Mucosa of gallbladder (tissue), 1 donor: Measurements from ENCODE around the gene VPS13A. TPM values are rescaled to one million over a fixed set of nuclear protein-coding genes. Genes with fewer than 3 reads are reported as not detected.
"Not testable (repeated sequence)": the region's sequence is repeated elsewhere in the genome, so short reads cannot be mapped to it uniquely, and the experiment has no call there.

ENCODE experiments used
- DNase-seq: peaks from one replicate; pipeline ENCODE4 v3.0.0-alpha.2; 2020; ENCODE audit warnings: low spot score
- total RNA-seq: library from RNA; stranded (reverse); gene quantifications from one replicate; pipeline ENCODE4 v1.2.1, GENCODE V29; 2021
- donor health status: DM: no; HTN: no; CAD: no.

The VPS13A gene
- total RNA-seq, 1 donor from 2014 or later, result 83.3 TPM

DNA sequence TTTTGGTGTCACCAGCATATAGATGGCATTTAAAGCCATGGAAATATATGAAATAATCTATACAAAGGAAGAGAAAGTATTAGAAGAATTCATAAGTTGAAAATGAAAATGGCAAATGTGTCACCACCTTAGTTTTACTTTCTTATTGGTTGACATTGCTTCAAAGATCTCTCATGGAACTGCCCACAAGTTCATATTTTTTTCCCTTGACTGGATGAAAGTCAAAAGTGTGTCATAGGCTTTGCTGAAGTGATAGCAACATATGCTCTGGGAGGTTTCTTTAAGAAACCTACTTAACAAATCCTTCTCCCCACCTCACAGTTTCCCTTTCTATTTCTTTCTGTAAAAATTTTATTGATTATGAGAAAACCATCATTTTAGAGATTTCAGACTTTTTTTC is 127.2 kb downstream of the VPS13A start:
- DNase-seq, result no peak

DNA sequence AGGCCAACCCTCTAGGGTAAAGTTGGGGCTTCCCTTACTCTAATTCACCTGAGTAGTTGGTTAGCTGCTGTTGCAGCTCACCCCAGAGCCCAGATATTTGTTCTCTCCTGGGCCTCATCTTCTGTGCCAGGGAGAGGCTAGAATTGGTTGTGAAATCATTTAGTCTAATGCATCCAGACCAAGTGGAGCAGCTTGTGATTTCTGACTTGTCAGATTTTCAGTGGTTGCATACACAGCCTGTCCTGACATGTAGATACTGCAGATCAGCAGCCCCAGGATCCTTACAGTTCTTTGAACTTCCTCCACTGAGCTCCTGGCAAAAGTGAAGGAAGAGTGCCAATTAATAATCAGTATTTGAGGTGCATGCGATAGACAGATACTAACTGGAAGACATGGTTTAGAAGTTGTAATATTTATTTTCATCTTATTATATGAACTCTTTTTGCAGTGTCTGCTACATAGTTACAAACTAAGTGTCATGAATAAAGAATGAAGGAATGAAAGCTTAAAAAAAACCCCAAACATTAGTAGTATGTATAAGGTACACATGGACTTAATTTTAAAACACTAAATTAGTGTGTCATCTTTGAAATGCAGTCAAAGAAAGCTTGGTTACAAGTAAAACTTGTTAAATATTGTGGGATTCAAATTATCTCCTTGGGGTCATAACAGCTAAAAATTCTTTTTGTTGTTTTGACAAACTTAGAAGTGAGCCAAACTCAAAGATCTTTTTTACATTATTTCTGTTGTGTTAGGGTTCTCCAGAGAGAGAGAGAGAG is 128.5 kb downstream of the VPS13A start:
- no peak for DNase-seq

DNA sequence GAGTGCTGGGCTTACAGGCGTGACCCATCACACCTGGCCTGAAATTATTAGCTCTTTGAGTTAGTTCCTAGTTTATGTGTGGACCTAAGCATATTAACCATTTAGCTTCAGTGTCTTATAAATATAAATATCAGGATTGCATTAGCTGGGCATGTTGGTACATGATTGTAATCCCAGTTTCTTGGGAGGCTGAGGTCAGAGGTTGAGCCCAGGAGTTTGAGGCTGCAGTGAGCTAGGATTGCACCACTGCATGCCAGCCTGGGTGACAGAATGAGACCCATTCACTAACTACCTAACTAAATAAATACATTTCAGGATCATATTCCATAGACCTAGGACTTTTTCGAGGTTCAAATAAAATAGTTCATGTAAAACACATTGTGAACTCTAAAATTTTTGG is 129.8 kb downstream of the VPS13A start:
- no peak for DNase-seq

DNA sequence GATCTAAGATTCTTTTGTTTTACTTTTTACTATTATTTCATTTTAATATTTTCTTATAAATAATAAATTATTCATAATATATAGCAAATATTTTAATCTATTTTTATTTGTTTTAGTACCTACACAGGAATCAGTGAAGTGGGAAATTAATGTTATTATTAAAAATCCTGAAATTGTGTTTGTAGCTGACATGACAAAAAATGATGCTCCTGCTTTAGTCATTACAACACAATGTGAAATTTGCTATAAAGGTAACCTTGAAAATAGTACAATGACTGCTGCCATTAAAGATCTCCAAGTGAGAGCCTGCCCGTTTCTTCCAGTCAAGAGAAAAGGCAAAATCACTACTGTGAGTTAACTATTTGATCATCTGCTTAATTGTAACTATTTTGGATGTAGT is 138.7 kb downstream of the VPS13A start:
- DNase-seq, result no peak

DNA sequence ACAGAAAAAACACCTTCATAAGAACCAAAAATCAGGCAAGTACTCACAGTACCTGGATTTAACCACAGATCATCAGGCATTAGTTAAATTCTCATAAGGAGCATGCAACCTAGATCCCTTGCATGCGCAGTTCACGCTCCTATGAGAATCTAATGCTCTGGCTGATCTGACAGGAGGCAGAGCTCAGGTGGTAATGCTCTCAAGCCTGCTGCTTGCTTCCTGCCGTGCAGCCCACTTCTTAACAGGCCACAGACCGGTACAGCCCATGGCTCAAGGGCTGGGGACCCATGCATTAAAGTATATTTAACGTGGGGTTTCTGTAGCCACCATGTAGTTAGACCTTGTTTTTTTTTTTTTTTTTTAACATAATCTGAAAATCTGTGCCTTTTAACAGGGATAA is 147.7 kb downstream of the VPS13A start:
- no peak for DNase-seq

DNA sequence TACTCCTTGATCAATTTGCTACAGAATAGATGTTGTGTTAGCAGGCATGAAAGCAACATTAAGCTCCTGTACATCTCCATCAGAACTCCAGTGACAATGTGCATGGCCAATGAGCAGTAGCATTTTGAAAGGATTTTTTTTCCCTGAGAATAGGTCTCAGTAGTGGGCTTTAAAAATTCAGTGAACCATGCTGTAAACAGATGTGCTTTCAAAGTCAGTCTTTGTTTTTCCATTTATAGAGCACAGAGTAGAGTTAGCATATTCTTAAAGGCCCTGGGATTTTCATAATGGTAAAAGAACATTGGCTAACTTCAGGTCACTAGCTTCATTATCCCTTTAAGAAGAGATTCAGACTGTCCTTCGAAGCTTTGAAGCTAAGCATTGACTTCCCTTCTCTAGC is 150.8 kb downstream of the VPS13A start:
- DNase-seq, result no peak

DNA sequence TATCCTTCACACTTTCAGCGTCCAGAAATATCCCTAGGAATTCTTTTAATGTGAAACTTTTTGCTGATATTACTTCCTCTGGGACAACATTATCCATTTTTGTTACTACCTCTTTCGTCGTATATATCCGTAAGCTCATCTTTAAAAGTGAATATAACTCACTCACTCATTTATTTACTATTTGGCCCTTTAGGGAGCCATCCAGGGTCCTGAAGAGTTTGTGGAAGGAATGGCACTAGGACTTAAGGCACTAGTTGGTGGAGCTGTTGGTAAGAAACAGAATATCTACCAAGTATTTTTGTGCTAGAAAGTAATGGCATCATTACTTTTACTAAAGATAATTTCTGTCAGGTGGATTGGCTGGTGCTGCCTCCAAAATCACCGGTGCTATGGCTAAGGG is 192.7 kb downstream of the VPS13A start:
- DNase-seq, result no peak

DNA sequence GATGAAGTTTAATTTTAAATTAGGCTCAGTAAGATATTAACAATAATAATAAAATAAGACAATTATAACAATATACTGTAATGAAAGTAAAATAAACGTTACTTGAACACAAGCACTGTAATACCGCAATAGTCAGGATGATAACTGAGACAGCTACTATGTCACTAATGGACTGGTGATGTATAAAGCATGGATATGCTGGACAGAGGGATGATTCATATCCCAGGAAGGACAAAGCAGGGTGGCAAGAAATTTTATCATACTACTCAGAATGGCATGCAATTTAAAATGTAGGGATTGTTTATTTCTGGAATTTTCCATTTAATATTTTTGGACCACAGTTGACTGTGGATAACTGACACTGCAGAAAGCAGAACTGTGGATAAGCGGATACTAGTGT is 196.9 kb downstream of the VPS13A start:
- DNase-seq, result no peak

DNA sequence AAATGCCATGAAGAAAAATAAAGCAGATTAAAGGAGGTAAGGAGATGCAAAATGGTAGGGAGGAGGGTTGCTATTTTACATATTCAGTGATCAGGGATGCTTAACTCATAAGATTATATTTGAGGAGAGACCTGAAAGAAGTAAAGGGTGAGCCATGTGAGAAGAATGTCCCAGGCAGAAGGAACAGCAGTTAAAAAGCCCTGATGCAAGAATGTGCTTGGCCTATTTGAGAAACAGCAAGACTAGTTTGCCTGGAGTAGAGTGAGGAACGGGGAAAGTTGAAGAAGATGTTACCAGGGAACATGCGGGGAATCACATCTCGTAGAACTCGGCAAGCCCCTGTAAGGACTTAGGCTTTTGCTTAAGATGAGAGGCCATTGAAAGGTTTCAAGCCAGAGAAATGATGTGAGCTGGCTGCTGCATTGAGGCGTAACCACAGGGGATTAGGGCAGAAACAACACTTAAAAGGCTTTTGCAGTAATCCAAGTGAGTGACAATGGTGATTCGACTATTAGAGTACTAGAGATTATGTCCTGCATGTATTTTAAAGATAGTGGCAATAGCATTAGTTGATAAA is 198.7 kb downstream of the VPS13A start:
- no peak for DNase-seq

DNA sequence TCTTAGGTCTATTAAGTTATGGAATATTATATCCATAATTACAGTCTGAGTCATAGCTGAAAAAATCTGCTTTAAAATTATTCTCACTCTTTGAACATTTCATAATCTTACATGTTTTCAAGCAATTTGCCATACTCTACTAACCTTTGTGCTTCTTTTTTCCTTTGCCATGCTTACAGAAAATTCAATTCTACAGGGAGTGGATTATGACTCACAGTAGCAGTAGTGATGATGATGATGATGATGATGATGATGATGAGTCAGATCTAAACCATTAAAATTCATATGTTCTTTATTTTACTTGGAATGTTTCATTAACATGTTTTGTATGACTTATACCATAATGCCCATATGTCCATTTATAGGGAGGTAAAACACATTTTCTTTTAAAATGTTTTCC is 207.1 kb downstream of the VPS13A start:
- DNase-seq, result no peak

DNA sequence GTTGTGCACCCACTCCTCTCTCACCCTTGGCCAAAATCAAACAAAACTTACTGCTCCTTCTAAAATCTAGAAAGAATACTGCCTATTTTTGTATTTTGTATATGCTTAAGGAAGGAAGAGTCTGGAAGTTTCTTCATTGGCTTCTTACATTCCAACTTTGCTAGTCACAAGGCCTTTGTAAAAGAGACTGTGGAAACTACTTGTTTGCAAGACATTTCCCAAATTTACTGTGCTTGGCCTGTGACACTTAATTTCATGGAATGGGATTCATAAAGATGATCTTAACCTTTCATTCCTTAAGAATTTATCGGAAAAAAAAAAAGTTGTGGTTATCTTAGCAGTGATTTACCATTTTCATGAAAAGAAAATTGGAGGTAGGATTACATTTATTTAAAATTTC is 208.9 kb downstream of the VPS13A start:
- DNase-seq, result no peak

DNA sequence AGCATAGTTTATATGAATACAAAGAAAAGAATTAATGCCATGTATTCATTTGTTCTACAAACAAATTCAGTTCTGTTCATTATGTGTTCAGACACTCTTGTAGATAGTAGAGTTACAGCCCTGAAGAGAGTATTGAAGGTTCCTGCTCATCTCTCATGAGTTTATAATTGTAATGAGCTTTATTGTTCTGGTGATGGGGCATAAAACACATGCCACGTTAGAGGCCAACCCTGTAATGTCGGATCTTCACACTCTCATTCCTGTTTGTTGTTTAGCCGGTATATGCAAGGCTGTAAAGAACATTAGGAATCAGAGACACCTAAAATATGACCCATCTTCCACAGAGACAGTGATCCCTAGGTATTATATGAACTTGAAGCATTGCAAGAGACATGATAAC is 214.5 kb downstream of the VPS13A start:
- no peak for DNase-seq

DNA sequence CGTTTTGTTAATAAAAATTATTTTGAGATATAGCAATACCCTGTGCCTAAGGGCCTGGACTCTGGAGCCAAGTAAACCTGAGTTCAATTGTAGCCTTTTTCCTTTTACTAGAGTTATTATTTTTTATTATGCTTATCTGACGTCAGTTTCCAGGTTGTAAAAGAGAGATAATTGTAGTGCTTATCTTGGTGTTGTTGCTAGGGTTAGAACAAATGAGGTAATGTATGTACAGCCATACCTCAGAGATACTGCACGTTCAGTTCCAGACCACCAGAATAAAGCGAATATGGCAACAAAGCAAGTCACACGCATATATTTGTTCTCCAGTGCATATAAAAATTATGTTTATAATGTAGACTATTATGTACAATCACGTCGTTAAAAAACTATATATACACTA is 215.0 kb downstream of the VPS13A start:
- no peak for DNase-seq

DNA sequence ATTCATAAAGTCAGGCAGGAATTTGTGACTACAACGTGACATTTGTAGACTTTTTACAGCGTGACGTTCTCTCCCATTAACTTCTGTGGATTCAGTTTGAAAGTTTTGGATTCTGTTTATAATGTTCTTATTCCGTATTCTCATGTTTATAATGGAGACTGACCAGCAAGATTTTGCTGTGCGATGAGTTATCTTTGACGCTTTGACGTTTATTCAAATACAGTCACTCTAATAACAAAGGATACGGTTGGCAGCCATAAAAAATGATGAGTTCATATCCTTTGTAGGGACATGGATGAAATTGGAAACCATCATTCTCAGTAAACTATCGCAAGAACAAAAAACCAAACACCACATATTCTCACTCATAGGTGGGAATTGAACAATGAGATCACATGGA is 221.2 kb downstream of the VPS13A start:
- not testable (repeated sequence) for DNase-seq

DNA sequence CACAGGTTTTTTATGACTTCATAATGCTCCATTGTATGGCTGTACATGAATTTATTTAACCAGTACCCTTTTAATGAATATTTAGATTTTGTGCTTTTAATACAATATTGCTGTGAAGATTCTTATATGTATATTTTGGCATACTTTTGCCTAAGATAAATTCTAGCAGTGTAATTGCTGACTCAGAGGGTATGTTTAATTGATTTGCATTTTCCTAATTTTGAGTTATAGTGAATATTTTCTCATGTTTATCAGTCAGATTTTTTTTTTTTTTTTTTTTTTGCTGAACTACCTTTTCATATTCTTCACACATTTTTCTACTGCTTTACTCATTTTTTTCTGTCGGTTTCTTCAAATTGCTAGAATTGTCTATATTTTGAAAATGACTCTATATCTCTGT is 222.6 kb downstream of the VPS13A start:
- DNase-seq, result no peak

DNA sequence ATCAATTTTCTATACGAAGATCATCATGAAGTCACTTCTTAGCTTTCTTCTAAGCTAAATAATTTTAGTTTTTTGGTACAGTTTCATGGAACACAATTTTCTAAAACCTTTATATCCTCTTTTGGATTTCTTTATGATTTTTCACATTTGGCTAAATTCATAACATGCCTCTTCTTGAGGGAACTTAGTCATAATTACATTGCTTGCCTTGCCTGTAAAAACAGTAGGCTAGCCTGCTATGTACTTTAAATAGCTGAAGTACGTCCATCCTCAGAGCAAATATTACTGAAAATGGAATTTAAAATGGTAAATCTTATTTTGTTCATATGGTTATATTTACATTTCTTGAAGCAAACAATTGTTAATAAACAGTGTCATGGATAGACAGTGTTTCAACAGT is 225.0 kb downstream of the VPS13A start:
- no peak for DNase-seq

DNA sequence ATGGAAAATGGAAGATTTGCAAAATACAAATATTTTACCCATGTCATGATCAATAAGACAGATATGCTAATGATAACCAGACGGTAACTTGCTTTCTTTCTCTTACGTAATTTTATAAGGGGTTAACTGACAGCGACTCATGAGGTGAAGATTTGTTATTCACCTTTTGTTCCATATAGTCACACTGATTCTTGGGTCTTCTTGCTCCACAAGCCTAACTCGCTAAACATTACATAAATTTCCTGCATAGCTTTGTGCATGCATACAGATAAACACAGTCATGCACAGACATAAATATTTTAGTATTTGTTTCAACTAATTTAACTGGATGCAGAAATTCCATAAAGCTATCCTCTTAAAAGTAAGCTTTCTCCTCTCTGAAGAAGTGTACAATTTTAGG is 225.9 kb downstream of the VPS13A start:
- no peak for DNase-seq

DNA sequence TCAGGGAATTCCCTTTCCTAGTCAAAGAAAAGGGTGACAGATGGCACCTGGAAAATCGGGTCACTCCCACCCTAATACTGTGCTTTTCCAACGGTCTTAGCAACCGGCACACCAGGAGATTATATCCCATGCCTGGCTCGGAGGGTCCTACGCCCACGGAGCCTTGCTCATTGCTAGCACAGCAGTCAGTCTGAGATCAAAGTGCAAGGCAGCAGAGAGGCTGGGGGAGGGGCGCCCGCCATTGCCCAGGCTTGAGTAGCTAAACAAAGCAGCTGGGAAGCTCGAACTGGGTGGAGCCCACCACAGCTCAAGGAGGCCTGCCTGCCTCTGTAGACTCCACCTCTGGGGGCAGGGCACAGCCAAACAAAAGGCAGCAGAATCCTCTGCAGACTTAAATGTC is 231.2 kb downstream of the VPS13A start:
- DNase-seq, result not testable (repeated sequence)

DNA sequence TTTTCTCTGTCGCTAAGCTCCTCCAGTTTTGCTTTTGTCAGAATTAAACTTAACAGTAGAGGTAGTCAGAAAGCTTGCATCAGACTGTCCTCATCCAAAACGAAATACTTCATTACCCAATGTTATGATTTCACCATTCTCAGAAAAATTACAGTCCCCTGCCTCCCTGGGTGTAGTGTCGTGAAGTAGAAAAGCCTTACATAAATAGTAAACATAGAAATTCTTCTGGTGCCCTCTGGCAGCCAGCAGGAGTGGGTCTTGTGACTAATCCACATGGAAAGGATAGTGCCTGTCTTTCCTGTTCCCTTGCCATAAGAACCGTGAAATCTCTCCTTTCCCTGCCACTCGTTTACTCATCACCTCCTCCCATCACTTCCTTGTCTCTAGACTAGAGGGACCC is 240.2 kb downstream of the VPS13A start:
- DNase-seq, result no peak

DNA sequence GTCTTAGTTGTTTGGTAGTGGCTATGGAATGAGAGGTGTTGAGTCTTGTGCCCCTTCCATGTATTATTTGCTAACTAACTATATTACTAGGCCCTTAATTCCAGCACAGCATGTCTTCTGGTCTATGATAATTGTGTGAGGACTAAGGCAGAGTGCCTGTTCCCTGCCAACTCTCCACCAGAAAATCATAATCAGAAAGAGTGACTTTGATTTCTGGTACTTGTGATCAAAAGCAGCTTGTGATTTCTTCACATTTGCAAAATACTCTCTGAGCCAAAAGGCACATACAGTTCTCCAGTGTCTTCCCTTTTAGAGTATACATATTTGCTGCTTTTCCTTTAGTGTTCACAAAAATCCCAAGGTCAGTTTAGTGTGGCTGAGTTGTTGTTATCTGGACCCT is 240.9 kb downstream of the VPS13A start:
- DNase-seq, result no peak

DNA sequence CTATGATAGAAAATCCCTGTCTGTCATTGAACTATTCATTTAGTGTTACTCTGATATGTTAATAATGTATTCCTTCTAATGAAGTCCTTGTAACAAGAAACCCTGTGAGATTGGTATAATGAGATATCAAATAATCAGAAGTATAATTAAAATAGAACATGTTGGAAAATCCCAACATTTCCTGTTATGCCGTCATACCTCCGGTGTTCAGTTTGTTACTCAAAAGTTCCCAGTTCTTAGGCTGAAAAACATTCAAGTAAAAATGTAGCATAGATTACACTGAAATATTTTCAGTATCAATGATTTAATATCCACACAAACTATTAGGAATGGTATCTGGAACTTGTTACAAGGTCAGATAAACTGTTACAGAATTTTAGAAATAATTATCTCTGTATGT is 243.3 kb downstream of the VPS13A start:
- no peak for DNase-seq

DNA sequence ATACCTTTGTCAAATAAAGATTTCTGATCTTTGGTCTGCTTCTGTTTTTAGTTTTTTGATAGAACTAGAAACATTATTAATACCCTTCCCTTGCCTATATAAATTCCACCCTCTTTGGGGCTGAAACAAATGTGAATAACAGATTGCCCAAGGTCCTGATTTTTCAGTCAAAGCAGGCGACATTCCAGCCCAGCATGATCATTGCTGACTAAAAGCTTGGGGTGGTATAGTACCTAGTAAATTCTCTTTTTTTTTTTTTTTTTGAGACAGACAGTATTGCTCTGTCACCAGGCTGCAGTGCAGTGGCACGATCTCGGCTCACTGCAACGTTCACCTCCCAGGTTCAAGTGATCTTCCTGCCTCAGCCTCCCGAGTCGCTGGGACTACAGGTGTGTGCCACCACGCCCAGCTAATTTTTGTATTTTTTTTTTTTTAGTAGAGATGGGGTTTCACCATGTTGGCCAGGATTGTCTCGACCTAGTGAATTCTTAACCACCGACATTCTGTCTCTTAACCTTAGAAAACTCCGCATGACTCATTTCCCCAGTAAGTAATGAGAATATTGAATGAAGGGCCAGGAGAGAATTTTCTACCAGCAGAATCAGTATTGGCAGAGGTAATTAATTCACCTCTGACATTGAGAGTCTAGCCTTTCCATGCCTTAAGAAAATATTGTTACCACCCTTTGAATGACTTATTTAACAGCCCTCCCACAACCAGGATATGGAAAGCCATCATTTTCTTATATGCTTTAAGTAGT is 244.4 kb downstream of the VPS13A start:
- no peak for DNase-seq

DNA sequence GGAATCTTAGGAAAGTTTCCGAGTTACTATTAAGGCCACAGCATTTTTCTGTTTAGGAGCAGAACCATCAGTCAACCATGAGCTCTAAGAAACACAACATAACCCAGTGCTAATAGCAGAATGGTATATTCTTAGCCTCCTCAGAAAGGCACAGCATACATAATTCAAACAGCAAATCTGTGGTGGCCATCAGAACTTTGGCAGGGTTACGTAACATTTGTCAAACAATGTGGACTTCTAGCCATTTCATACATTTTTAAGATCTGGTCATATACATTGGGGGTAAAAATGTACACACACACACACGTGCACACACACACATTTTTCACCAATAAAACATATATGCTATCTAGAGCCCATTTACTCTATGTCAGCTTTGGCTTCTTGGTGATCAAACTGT is 245.6 kb downstream of the VPS13A start:
- no peak for DNase-seq
